Ectodermal cell (in vitro differentiated cells): ENCODE measurements around the gene MPP2.
"Not testable (repeated sequence)": the region's sequence is repeated elsewhere in the genome, so short reads cannot be mapped to it uniquely, and the experiment has no call there.

Experiments used
- H3K27ac ChIP-seq: 2 replicates; pipeline ENCODE4 v1.7.0; 2013; ENCODE audit warnings: mild to moderate bottlenecking, low read depth, low read length; ENCODE audit not compliant: insufficient read depth, poor library complexity, severe bottlenecking
- H3K27me3 ChIP-seq: 2 replicates; pipeline ENCODE4 v1.7.0; 2013; ENCODE audit warnings: mild to moderate bottlenecking, low read length; ENCODE audit not compliant: insufficient read depth, control insufficient read depth, poor library complexity, severe bottlenecking
- H3K36me3 ChIP-seq: one replicate; pipeline ENCODE4 v1.7.0; 2013; ENCODE audit warnings: low read length; ENCODE audit not compliant: control insufficient read depth, insufficient read depth
- H3K4me1 ChIP-seq: one replicate; pipeline ENCODE4 v1.7.0; 2013; ENCODE audit warnings: low read length; ENCODE audit not compliant: control insufficient read depth, insufficient read depth
- H3K4me3 ChIP-seq: 2 replicates; pipeline ENCODE4 v1.7.0; 2013; ENCODE audit warnings: low read depth, low read length, control low read depth; ENCODE audit not compliant: insufficient read depth
- H3K9me3 ChIP-seq: 2 replicates; pipeline ENCODE4 v1.7.0; 2013; ENCODE audit warnings: mild to moderate bottlenecking, low read length, moderate library complexity; ENCODE audit not compliant: control insufficient read depth
- WGBS, 2 experiments: methylation state at CpG; one replicate each; pipeline ENCODE4 v1.1.7; 2013; ENCODE audit warnings: missing lambda C conversion rate in 2 of 2; 5-methylcytosine and 5-hydroxymethylcytosine counted together

MPP2 gene

DNA sequence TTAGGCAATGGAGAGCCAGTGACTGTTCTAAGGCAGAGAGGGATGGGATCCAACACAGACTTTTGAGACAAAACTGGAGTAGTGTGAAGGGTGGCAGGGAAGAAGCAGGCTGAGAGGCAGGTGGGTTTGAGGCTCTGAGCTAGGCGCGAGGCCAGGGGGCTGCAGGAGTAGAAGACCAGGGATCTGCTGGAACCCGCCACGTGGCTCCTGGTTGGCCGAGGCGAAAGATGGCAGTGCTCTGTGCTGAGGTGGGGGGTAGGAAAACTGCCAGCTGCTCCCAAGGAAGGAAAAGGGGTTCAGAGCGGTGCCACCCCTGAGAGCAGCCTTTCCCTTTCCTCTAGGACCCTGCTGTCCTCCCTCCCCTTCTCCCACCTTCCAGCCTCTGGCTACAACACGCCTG, 54.8 kb downstream of the MPP2 start:
- Histone ChIP-seq H3K4me1 (no peaks in the 10 kb centered on the region), H3K4me3 (no peak overlapping the region), H3K9me3 (no peaks in the 10 kb centered on the region), H3K27ac (no peak overlapping the region), H3K27me3 (no peaks in the 10 kb centered on the region), H3K36me3 (no peaks in the 10 kb centered on the region)
- WGBS, 2 experiments, result 88 to 89% methylated on average over 8 of the region's 8 CpGs

DNA sequence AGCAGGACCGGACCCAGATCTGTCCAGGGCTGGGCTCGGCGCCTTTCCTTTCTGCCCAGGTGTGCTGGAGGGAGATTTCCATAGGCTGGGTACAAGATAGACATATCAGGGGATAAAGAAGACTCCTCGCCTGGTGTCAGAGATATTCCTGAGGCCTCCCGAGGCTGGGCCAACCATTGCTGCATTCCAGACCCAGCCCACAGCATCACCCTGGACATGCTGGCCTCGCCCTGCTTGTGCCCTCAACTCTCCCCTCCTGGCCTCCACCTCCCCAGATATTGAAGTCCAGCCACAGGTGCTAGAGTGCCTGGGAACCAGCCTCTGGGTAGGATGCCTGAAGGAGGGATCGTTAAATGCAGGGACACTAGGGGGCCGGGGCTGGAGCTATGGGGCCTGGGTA, 58.2 kb downstream of the MPP2 start:
- Histone ChIP-seq H3K9me3 (no peaks in the 10 kb centered on the region), H3K36me3 (no peaks in the 10 kb centered on the region), H3K27me3 (no peaks in the 10 kb centered on the region), H3K27ac (no peak overlapping the region), H3K4me3 (no peak overlapping the region), H3K4me1 (no peaks in the 10 kb centered on the region)
- WGBS, 2 experiments, result 92 to 93% methylated on average over 8 of the region's 8 CpGs

DNA sequence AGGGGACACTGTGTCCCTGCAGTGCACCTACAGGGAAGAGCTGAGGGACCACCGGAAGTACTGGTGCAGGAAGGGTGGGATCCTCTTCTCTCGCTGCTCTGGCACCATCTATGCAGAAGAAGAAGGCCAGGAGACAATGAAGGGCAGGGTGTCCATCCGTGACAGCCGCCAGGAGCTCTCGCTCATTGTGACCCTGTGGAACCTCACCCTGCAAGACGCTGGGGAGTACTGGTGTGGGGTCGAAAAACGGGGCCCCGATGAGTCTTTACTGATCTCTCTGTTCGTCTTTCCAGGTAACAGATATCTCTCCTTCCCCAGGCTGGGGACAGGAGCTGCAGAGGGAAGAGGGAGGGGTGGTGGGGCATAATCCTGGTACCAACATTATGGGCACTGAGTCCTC, 58.7 kb downstream of the MPP2 start:
- H3K27ac ChIP-seq, result no peak overlapping the region
- no peak overlapping the region for H3K4me3 ChIP-seq
- H3K9me3 ChIP-seq, result no peaks in the 10 kb centered on the region
- 92 to 95% methylated on average over 10 of the region's 10 CpGs for WGBS, 2 experiments
- H3K4me1 ChIP-seq, result no peaks in the 10 kb centered on the region
- H3K36me3 ChIP-seq, result no peaks in the 10 kb centered on the region
- no peaks in the 10 kb centered on the region for H3K27me3 ChIP-seq

DNA sequence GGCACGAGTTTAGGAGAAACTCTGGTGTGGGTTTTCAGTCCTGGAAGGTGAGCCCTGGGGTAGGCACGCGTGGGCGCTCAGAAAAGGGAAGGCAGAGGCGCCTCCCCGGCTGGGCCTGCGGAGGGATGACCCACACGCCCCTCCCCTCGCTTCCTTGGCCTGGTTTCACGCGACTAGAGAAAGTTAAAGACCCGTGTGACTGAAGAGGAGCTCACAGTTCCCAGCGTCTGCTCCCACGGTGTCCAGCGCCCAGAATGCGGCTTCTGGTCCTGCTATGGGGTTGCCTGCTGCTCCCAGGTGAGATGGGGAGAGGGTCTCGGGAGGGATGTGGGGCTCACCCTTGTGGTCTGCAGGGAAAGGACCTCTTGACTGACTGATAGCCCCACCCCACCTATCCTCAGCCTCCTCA, 60.4 kb downstream of the MPP2 start, which contains the start of gene CD300LG:
CD300LG (plus strand) TSS at position 214 of the 409 bp plus-strand sequence; CDS start at position 255, 41 bp downstream.
- Histone ChIP-seq H3K9me3 (no peaks in the 10 kb centered on the region), H3K27me3 (no peaks in the 10 kb centered on the region)
- 51 to 53% methylated on average over 16 to 17 of the region's 17 CpGs for WGBS, 2 experiments

DNA sequence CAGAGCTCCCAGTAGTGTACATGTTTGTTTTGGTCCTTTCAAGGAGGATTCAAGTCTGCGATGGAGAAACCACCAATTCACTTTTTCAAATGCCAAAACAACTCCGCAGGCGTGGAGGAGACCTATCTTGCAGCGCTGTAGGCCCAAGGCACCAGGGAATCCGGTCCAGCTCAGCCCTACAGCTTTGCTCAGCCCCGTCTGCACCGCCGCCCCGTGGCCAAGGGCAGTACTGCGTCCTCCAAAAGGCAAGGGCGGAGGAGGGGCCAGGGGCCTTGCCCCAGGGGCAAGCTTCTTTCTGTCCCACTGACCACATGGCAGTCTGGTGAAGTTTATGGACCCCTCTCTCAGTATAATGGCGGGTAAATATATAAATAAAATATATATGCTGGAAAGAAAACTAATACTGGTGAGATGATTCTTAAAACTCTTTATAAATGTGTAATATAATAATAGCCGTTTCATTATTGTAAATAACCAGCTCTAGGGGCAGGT, 61.1 kb downstream of the MPP2 start:
- 13 to 15% methylated on average over 12 of the region's 13 CpGs for WGBS, 2 experiments
- H3K9me3 ChIP-seq, result no peaks in the 10 kb centered on the region
- H3K27ac ChIP-seq, result no peak overlapping the region
- no peak overlapping the region for H3K4me3 ChIP-seq
- no peaks in the 10 kb centered on the region for H3K36me3 ChIP-seq
- H3K4me1 ChIP-seq, result no peaks in the 10 kb centered on the region
- H3K27me3 ChIP-seq, result no peaks in the 10 kb centered on the region

More for the DNA sequence above, 60.4 kb downstream of the MPP2 start, which contains the start of gene CD300LG:
- Histone ChIP-seq H3K4me1 (no peaks in the 10 kb centered on the region), H3K27ac (no peak within 1 kb of the TSS), H3K4me3 (no peak within 1 kb of the TSS), H3K36me3 (no peaks in the 10 kb centered on the region)

DNA sequence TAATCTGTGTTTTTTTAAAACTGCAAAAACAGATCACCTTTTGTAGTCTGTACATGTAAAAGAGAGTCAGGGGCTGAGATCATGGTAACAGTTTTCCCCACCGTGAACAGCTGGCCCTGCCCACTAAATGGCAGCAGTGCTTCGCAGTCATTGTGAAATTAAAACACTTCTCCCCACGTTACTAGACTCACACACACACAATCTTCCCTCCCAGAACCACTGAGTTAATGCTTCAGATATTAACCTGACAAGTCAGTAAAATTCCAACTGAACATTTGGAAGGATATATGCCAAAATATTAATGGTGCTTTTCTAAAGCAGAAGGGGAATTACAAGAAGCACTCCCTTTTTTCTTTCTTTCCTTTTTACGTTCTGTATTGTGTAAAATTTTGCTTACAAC, 61.6 kb downstream of the MPP2 start:
- 86% methylated on average over 3 to 4 of the region's 4 CpGs for WGBS, 2 experiments
- no peaks in the 10 kb centered on the region for H3K27me3 ChIP-seq
- no peaks in the 10 kb centered on the region for H3K4me1 ChIP-seq
- H3K36me3 ChIP-seq, result no peaks in the 10 kb centered on the region
- H3K27ac ChIP-seq, result no peak overlapping the region
- no peak overlapping the region for H3K4me3 ChIP-seq
- H3K9me3 ChIP-seq, result no peaks in the 10 kb centered on the region

DNA sequence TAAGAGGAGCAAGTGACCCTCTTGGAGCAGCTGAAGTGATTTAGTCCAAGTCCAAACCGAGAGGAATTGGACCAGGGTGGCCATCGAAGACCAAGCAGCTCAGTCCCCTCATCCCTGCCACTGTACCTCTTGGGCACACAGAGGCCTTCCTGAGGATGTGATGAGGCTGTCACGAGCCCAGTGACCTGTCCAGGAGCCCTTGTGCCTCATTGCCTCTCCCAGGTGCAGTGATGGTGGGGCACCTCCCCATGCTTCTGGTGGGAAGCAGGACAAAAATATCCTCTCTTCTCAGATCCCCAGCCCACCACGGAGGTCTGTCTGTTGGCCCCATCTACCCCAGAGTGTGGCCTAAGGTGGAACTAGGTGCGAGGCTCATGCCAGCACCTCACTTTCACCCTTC, 63.1 kb downstream of the MPP2 start:
- H3K36me3 ChIP-seq, result no peaks in the 10 kb centered on the region
- WGBS, 2 experiments, result 91 to 93% methylated on average over 5 of the region's 5 CpGs
- no peaks in the 10 kb centered on the region for H3K9me3 ChIP-seq
- no peaks in the 10 kb centered on the region for H3K27me3 ChIP-seq
- no peak overlapping the region for H3K27ac ChIP-seq
- no peaks in the 10 kb centered on the region for H3K4me1 ChIP-seq
- no peak overlapping the region for H3K4me3 ChIP-seq

DNA sequence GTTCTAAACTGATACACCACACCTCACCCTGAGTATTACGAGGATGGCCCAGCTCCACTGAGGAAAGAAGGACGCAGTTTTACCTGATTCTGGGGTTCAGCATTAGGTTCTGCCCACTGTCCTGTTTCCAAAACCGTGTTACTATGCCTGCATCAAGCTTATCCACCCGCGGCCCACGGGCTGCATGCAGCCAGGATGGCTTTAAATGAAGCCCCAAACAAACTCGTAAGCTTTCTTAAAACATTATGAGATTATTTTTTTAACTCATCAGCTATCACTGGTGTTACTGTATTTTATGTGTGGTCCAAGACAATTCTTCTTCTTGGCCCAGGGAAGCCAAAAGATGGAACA, 64.4 kb downstream of the MPP2 start:
- Histone ChIP-seq H3K4me3 (no peak overlapping the region), H3K4me1 (no peaks in the 10 kb centered on the region), H3K27ac (no peak overlapping the region), H3K36me3 (no peaks in the 10 kb centered on the region), H3K9me3 (no peaks in the 10 kb centered on the region), H3K27me3 (no peaks in the 10 kb centered on the region)
- WGBS, 2 experiments, result 91 to 95% methylated on average over 6 to 7 of the region's 7 CpGs

DNA sequence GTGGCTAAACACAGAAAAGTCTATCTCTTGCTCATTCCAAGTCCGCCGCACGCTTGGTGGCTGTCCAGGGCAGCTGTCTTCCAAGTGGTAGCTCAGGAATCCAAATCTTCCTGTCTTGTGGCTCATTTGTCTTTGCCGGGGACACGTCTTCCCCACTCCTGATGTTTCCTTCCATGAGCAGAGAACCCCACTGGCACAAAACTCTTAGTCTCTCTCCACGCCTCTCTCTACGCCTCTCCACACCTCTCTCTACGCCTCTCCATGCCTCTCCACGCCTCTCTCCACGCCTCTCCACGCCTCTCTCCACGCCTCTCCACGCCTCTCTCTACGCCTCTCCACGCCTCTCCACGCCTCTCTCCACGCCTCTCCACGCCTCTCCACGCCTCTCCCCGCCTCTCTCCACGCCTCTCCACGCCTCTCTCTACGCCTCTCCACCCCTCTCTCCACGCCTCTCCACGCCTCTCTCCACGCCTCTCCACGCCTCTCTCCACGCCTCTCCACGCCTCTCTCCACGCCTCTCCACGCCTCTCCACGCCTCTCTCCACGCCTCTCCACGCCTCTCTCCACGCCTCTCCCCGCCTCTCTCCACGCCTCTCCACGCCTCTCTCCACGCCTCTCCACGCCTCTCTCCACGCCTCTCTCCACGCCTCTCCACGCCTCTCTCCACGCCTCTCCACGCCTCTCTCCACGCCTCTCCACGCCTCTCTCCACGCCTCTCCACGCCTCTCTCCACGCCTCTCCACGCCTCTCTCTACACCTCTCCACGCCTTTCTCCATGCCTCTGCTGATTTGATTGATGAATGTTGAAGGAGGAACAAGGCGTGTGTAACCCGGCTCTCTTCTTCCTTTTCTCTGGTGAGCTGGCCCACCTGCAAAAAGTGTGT, 65.0 kb downstream of the MPP2 start:
- WGBS, 2 experiments, result 95 to 97% methylated on average over 38 to 49 of the region's 54 CpGs

DNA sequence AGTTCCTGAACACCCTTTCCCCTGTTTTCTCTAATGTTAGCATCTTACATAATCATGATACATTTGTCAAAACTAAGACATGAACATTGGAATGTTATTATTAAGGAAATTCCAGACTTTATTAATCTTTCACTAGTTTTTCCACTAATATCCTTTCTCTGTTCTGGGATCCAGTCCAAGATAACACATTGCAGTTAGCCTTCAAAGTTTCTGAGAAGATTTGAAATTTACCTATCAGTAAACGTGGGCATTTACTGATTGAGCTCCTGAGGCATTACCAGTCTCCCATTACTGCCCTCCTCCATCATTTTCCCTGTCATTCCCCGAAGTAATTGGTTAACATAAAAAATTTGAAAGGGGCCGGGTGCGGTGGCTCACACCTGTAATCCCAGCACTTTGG, 66.1 kb downstream of the MPP2 start:
- 88 to 91% methylated on average over 4 of the region's 4 CpGs for WGBS, 2 experiments
- Histone ChIP-seq H3K27ac (no peak overlapping the region), H3K27me3 (no peaks in the 10 kb centered on the region), H3K36me3 (no peaks in the 10 kb centered on the region), H3K9me3 (no peaks in the 10 kb centered on the region), H3K4me3 (no peak overlapping the region), H3K4me1 (no peaks in the 10 kb centered on the region)

More for the DNA sequence above, 65.0 kb downstream of the MPP2 start:
- not testable (repeated sequence) for H3K27ac ChIP-seq, H3K36me3 ChIP-seq, H3K4me1 ChIP-seq, H3K27me3 ChIP-seq, H3K9me3 ChIP-seq, H3K4me3 ChIP-seq
